ENCODE results near the gene CLASRP. TPM values are rescaled to one million over a fixed set of nuclear protein-coding genes. Genes with fewer than 3 reads are reported as not detected.

CLASRP gene
- total RNA-seq, 4 donors from 2014 or later, result 28.8 to 121 (median 91.5) TPM

- peaks cover 77 to 78% of the 10 kb centered on the region in 2 donors for H3K4me1 ChIP-seq
- DNase-seq (no peak), ATAC-seq (no peak)
- H3K4me3 ChIP-seq, result no peak overlapping the region
- H3K27ac ChIP-seq, result peak overlapping the region in 2 of 4 donors; percentile 85 to 96
- in situ Hi-C loops (cut with MboI; ENCODE audit: low sequenced_read_pairs in 4 of 4), result no loop called here
- TF ChIP-seq CTCF (IDR thresholded peaks at IDR 0.05 in 4 of 5, conservative IDR thresholded peaks at IDR 0.05 in 1 of 5) (no peak), POLR2A (IDR thresholded peaks at IDR 0.05) (no peak)
- no peaks in the 10 kb centered on the region for H3K9me3 ChIP-seq
- no peaks in the 10 kb centered on the region for H3K36me3 ChIP-seq
- intact Hi-C loops (cut with DNase I; ENCODE audit: low total_unique reads), result loop anchor here (10.0 kb wide), 1 partner anchor 229 kb away; the partner anchor contains the start of gene CKM
- no peaks in the 10 kb centered on the region for H3K27me3 ChIP-seq
Measured at GRCh38 chr19:45095496-45096413, 56.9 kb downstream of the CLASRP start.

GRCh38 chr19:45096700-45097099 is 57.9 kb downstream of the CLASRP start:
- Histone ChIP-seq H3K27me3 (no peaks in the 10 kb centered on the region), H3K9me3 (no peaks in the 10 kb centered on the region), H3K27ac (peak overlapping the region in 3 of 4 donors; percentile 83 to 91 (median 85)), H3K36me3 (no peaks in the 10 kb centered on the region), H3K4me1 (peaks cover 76 to 81% of the 10 kb centered on the region in 2 donors), H3K4me3 (no peak overlapping the region)
- intact Hi-C loops (cut with DNase I; ENCODE audit: low total_unique reads), result loop anchor here (10.0 kb wide), 1 partner anchor 228 kb away; the partner anchor contains the start of gene CKM
- DNase-seq (no peak), ATAC-seq (no peak)
- in situ Hi-C loops (cut with MboI; ENCODE audit: low sequenced_read_pairs in 4 of 4), result no loop called here
- no peak for TF ChIP-seq CTCF (IDR thresholded peaks at IDR 0.05 in 4 of 5, conservative IDR thresholded peaks at IDR 0.05 in 1 of 5)
- TF ChIP-seq POLR2A (IDR thresholded peaks at IDR 0.05), result no peak

GRCh38 chr19:45097450-45097775 is 58.6 kb downstream of the CLASRP start:
- H3K9me3 ChIP-seq, result no peaks in the 10 kb centered on the region
- in situ Hi-C loops (cut with MboI; ENCODE audit: low sequenced_read_pairs in 4 of 4) (no loop called here), intact Hi-C loops (cut with DNase I; ENCODE audit: low total_unique reads) (loop anchor here (10.0 kb wide), 1 partner anchor 227 kb away; the partner anchor contains the start of gene CKM)
- no peak for TF ChIP-seq POLR2A (IDR thresholded peaks at IDR 0.05)
- no peak for TF ChIP-seq CTCF (IDR thresholded peaks at IDR 0.05 in 4 of 5, conservative IDR thresholded peaks at IDR 0.05 in 1 of 5)
- no peaks in the 10 kb centered on the region for H3K27me3 ChIP-seq
- H3K36me3 ChIP-seq, result no peaks in the 10 kb centered on the region
- peak overlapping the region; percentile 83 to 91 (median 86) for H3K27ac ChIP-seq
- DNase-seq (no peak), ATAC-seq (no peak)
- H3K4me1 ChIP-seq, result peaks cover 77 to 88% of the 10 kb centered on the region in 2 donors
- no peak overlapping the region for H3K4me3 ChIP-seq

DNA sequence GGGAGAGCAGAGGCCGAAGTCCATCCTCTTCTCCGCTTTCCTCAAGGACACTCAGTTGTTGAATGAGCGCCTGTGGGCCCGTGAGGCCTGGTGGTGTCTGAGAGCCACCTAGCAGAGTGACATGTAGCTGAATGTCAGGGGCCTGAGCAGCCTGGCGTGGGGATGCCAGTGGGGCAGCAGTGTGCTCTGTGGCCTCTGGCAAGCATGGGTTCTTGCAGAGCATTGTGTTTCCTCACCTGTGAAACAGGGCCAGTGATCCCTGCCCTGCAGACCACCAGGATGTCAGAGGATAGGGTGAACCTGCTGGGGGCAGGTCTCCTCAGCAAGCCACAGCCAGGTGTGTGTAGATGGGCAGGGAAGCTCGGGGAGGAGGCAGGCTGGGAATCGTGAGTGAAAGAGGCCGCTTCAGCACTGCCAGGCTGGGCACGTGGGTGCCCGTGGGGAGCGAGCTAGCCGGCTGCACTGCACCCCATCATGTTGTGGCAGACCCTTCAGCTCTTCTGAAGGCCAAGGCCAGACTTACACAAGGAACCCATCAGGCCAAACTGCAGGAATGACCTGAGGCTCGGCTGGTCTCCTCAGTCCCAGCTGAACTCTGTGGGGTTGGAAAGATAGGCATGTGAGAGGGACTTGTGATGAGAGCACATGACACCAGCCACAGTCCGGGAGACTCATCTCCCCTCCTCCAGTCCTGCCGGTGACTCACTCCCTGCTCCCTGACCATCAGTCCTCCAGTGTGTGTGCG is 59.1 kb downstream of the CLASRP start:
- intact Hi-C loops (cut with DNase I; ENCODE audit: low total_unique reads), result loop anchor here (10.0 kb wide), 1 partner anchor 227 kb away; the partner anchor contains the start of gene CKM
- ATAC-seq (peak; percentile 88 to 90), DNase-seq (peak; percentile 90 to 92)
- H3K9me3 ChIP-seq, result no peaks in the 10 kb centered on the region
- no peaks in the 10 kb centered on the region for H3K36me3 ChIP-seq
- H3K27ac ChIP-seq, result peak overlapping the region; percentile 83 to 91 (median 86)
- peaks cover 77 to 93% of the 10 kb centered on the region in 2 donors for H3K4me1 ChIP-seq
- no peaks in the 10 kb centered on the region for H3K27me3 ChIP-seq
- TF ChIP-seq POLR2A (IDR thresholded peaks at IDR 0.05) (peak; percentile 69 to 79), CTCF (IDR thresholded peaks at IDR 0.05 in 4 of 5, conservative IDR thresholded peaks at IDR 0.05 in 1 of 5) (no peak)
- in situ Hi-C loops (cut with MboI; ENCODE audit: low sequenced_read_pairs in 4 of 4), result no loop called here
- peak overlapping the region in 2 of 4 donors; percentile 7 to 10 for H3K4me3 ChIP-seq

Measured in gastrocnemius medialis (tissue), 4 donors.